HG03095 (cell line): ENCODE results near the gene MGARP.

Source experiments
- ATAC-seq: cut with Tn5 transposase; IDR thresholded peaks from one replicate; pipeline ENCODE4 v1.9.1; 2021; ENCODE audit warnings: moderate library complexity; ENCODE audit not compliant: unreplicated experiment

The MGARP gene

GRCh38 chr4:139245590-139245989 is 34.4 kb downstream of the MGARP start:
- ATAC-seq: no peak

DNA sequence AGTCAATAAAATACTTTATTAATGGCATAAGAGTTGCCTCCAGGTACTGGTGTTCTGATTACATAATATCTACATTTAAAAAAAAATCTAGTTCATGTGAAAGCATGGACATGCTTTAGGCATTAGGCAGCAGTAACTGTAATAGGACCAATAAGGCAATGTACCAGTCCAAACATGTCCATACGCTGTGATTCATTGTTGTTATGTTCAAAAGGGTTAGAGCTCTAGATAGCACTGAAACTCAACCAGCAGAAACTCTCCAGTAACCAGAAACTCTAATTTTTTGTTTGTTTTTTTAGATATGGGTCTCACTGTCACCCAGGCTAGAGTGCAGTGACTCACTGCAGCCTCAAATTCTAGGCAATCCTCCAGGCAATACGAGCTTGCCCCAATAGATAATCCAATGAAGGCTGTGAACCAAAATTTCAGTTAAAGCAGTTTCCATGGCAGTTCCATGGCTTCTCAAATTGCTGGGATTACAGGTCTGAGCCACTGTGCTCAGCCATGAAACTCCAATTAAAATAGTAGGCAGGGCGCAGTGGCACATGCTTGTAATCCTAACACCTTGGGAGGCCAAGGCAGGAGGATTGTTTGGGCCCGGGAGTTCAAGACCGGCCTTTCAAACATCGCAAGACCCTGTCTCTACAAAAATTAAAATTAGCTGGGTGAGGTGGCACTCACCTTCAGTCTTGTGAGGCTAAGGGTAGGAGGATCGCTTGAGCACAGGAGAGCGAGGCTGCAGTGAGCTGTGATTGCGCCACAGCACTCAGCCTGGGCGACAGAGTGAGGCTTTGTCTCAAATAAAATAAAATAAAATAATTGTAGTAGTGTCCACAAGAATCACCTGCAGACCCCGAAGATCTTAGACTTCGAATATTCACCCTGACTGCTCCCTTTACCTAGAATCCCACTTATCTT is 36.3 kb downstream of the MGARP start:
- no peak for ATAC-seq

DNA sequence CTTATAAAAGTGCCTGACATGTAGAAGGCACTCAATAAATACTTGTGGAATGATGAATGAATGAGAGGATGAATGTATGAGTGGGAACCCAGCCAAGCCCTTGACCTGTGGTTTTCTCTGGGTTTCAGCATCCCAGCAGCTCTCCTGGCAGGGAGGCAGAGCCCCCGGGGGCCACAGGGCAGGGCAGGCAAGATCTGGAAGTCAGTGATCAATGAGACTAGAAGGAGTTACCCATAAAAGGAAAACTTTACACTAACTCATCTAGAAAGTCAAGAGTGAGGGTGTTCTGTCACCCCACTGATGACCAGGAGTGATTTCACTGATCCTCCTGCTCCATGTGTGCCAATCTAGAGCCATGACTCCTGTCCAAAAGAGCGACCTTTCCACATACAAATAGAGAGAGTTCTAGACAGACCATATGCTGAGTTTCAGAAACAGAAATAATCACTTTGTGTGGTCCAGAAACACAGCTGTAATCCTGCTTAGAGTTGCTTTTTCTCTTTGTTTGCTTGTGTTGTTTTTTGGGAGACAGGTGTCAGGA is 37.4 kb downstream of the MGARP start:
- no peak for ATAC-seq

- no peak for ATAC-seq
Observed at GRCh38 chr4:139241784-139242151, 38.3 kb downstream of the MGARP start.

DNA sequence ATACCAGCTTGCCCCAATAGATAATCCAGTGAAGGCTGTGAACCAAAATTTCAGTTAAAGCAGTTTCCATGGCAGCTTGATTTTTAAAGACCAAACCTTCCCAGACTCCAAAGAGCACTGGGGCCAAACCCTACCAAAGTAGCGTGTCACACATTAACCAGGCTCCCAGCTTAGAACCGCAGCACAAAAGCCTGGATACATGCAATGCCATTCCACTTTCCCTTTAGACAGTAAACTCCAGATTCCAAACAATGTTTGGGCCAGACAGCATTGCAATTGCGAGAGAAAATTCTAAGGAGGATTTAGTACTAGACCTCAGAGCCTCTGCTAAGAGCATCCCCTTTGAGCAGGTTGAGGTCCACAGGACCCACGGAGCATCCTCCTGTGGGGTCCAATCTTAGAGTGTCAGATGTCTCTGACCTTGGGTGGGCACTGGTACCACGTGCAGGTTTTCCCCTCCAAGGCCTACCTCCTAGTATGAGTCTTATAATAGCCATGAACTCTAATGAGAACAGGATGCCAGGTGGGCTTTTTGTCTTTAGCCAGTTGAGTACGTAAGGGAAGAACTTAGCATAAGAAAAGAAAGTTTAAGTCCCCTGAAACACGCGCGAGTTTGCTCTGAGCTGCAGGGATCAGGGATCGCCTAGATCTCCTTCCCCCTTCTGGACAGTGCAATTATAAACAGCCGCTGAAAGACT is 38.8 kb downstream of the MGARP start:
- ATAC-seq: no peak

- ATAC-seq: no peak
Observed at GRCh38 chr4:139239127-139239772, 40.8 kb downstream of the MGARP start.

- ATAC-seq: no peak
Observed at GRCh38 chr4:139234253-139234652, 45.8 kb downstream of the MGARP start.

DNA sequence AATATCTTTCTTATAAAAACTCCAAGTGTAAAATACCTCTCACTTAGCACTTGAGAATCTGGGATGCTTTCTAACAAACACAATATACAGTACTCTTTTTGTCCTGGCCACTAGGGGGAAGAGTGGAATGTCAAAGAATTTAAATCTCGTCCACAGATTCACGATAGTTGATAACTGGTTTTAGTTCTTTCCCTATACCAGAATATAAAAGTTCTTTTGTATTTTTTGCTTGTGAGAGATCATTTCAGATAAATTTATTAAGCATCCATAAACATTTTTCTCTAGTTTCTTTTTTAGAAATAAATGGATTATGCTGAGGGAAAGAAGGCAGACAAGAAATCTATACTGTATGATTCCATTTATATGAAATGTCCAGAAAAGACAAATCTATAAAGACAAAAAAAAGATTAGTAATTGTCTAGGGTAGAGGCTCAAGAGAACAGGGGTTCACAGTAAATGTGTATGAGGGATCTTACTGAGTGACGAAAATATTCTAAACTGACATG is 50.4 kb downstream of the MGARP start:
- ATAC-seq: peak; percentile 76

DNA sequence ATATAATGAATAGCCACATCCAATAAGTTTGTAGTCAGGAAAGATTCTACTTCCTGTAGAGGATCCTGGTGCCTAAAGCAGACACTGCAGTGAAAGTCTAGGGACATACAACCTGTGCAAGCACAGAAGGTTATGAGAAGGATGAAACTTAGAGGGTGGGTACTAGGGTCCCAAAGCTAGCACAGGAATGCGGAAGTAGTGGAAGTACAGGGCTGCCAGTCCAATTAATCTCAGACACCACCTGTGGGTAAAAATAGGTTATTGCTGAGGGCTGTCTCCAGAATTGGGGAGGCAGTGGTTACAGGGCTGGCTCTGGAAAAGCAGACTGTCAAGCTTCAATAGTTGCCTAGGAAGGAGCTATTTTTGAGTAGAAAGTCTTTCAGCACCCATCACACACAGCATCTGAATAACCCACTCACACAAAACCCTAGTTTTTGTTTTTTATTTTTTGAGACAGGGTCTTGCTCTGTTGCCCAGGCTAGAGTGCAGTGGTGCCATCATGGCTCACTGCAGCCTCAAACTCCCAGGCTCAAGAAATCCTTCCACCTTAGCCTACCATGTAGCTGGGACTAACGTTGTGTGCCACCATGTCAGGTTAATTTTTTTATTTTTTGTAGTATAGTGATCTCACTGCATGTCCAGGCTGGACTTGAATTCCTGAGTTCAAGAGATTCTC is 52.2 kb downstream of the MGARP start:
- no peak for ATAC-seq

DNA sequence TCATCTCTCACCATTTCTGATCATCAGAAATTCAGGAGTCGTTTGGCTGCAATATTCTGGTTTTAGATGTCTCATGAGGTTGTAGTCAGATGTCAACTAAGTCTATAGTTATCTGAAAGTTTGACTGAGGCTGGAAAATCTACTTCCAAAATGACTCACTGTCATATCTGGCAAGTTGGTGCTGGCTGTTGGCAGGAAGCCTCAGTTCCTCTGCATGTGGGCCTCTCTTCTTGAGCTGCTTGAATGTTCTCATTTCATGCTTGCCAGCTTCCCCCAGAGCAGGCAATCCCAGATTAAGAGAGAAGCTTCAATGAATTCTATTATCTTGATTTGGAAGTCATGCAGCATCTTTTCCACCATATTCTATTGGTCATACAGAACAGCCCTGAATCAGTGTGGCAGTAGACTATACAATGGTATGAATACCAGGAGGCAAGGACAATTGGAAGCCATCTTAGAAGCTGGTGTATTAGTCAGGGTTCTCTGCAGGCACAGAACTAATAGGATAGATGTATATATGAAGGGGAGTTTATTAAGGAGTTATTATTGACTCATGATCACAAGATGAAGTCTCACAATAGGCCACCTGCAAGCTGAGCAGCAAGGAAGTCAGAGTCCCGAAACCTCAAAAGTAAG is 56.2 kb downstream of the MGARP start:
- no peak for ATAC-seq

GRCh38 chr4:139222215-139222614 is 57.8 kb downstream of the MGARP start:
- ATAC-seq: no peak

DNA sequence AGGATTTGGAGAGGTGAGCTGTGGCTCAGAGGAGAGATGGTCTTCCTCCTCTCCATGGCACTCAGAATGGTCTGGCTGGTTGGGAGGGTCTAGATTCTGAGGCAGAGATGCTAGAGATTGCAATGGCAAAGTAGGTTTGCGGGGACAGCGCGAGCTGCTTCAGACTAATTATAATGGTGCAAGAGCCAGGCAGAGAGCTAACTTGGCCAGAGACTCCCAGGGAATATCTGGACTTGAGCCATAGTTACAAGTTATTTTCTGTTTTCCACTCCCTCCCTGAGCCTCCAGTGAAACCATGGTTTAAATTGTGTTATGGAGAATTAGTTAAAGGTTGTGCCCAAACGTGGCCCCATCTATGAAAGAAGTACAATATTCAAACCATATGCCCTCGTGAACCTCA is 58.3 kb downstream of the MGARP start:
- no peak for ATAC-seq

GRCh38 chr4:139219450-139220055 is 60.5 kb downstream of the MGARP start:
- ATAC-seq: no peak
